ENCODE measurements around the gene RABGAP1L. TPM values are rescaled to one million over a fixed set of nuclear protein-coding genes. Genes with fewer than 3 reads are reported as not detected.
A peak's percentile ranks its signal among the peaks of the same experiment; 100 is the strongest.

RABGAP1L gene
- polyA plus RNA-seq, 4 donors = 20.6 to 53.9 (median 25.1) TPM

DNA sequence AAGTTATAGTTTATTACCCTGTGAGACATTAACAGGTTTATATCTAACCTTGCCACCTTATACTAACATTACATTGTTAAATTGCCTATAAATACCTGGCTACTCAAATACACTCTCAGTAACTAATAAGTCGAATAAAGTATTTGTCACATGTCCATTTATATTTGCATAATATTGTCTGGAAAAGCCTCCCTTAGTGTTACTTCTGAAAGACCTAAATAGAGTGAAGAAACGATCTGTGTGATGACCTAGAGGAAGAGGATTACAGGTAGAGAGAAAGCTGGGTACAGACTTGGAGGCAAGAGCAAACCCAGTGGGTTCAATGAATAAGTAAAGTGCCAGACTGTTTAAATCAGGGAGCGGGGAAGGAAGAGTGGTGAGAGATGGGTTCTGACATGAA lies 837.7 kb downstream of the RABGAP1L start:
- Histone ChIP-seq H3K36me3 (ENCODE audit: control insufficient read depth in 3 of 3, insufficient read depth in 2 of 3, low read depth in 1 of 3, low read length in 3 of 3) (peaks cover 0 to 2% (median 0%) of the 10 kb centered on the region in 3 donors), H3K4me1 (ENCODE audit: control insufficient read depth in 3 of 3, insufficient read depth in 2 of 3, low read depth in 1 of 3, low read length in 2 of 3) (peaks cover 0 to 34% (median 2%) of the 10 kb centered on the region in 3 donors), H3K27me3 (ENCODE audit: control insufficient read depth in 3 of 3, insufficient read depth in 3 of 3, low read length in 3 of 3) (no peaks in the 10 kb centered on the region), H3K27ac (ENCODE audit: low read depth in 1 of 3, low read length in 2 of 3) (peak overlapping the region in 1 of 3 donors; percentile 94), H3K4me3 (ENCODE audit: low read depth in 1 of 3, low read length in 3 of 3) (no peak overlapping the region), H3K9me3 (ENCODE audit: control insufficient read depth in 2 of 2, insufficient read depth in 1 of 2, low read depth in 1 of 2, low read length in 1 of 2) (no peaks in the 10 kb centered on the region)
- FAIRE-seq = no peak
- peak; percentile 40 to 55 for DNase-seq
- 16 to 64% (median 43%) methylated on average over 3 of the region's 3 CpGs for WGBS, 3 donors

DNA sequence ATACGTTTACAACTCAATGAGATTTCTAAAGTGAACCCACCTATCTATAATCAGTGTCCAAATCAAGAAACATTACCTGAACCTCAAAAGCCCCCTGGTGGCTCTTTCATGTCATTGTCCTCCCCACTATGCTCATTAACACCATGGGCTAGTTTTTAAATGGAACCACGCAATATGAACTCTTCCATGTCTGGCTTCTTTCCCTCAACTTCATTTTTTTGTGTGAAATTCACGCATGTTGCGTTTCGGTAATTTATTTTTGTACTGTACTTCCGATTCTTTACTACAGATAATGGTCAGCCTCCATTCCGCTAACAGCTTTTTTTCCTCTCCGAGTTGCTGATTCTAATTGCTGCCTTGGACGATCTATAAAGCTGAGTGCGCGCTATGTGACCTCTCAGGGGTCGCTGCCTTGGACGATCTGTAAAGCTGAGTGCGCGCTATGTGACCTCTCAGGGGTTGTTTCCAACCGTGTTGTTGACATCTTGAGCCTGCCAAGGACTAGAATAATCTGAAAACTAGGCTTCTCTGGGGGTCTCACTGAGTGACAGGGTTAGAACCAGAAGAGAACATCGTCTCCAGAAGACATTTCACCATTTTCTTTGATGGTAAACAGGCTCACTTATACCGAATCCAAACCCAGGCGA lies 839.4 kb downstream of the RABGAP1L start:
- FAIRE-seq (no peak), DNase-seq (peak; percentile 66 to 80)
- Histone ChIP-seq H3K27me3 (ENCODE audit: control insufficient read depth in 3 of 3, insufficient read depth in 3 of 3, low read length in 3 of 3) (no peaks in the 10 kb centered on the region), H3K9me3 (ENCODE audit: control insufficient read depth in 2 of 2, insufficient read depth in 1 of 2, low read depth in 1 of 2, low read length in 1 of 2) (no peaks in the 10 kb centered on the region), H3K36me3 (ENCODE audit: control insufficient read depth in 3 of 3, insufficient read depth in 2 of 3, low read depth in 1 of 3, low read length in 3 of 3) (no peaks in the 10 kb centered on the region), H3K4me1 (ENCODE audit: control insufficient read depth in 3 of 3, insufficient read depth in 2 of 3, low read depth in 1 of 3, low read length in 2 of 3) (peaks cover 0 to 34% (median 2%) of the 10 kb centered on the region in 3 donors), H3K27ac (ENCODE audit: low read depth in 1 of 3, low read length in 2 of 3) (peak overlapping the region; percentile 88 to 95 (median 94)), H3K4me3 (ENCODE audit: low read depth in 1 of 3, low read length in 3 of 3) (peak overlapping the region in 2 of 3 donors; percentile 49 to 74)
- WGBS, 3 donors = 13 to 25% (median 25%) methylated on average over 19 of the region's 19 CpGs

- 0 to 1% (median 0%) methylated on average over 55 to 58 of the region's 58 CpGs for WGBS, 3 donors
- Histone ChIP-seq H3K4me3 (ENCODE audit: low read depth in 1 of 3, low read length in 3 of 3) (peak overlapping the region; percentile 5 to 90 (median 71)), H3K27ac (ENCODE audit: low read depth in 1 of 3, low read length in 2 of 3) (peak overlapping the region; percentile 88 to 95 (median 94)), H3K9me3 (ENCODE audit: control insufficient read depth in 2 of 2, insufficient read depth in 1 of 2, low read depth in 1 of 2, low read length in 1 of 2) (no peaks in the 10 kb centered on the region), H3K36me3 (ENCODE audit: control insufficient read depth in 3 of 3, insufficient read depth in 2 of 3, low read depth in 1 of 3, low read length in 3 of 3) (no peaks in the 10 kb centered on the region), H3K4me1 (ENCODE audit: control insufficient read depth in 3 of 3, insufficient read depth in 2 of 3, low read depth in 1 of 3, low read length in 2 of 3) (peaks cover 0 to 34% (median 2%) of the 10 kb centered on the region in 3 donors), H3K27me3 (ENCODE audit: control insufficient read depth in 3 of 3, insufficient read depth in 3 of 3, low read length in 3 of 3) (no peaks in the 10 kb centered on the region)
- FAIRE-seq (no peak), DNase-seq (peak; percentile 99 to 100)
Measured at GRCh38 chr1:174999216-174999935, 840.1 kb downstream of the RABGAP1L start.

GRCh38 chr1:174999936-175000696 lies 840.8 kb downstream of the RABGAP1L start, which contains the start of gene CACYBP:
Gene CACYBP, plus strand, starts transcription at chr1:174999947. Its CDS starts 234 bp downstream, at chr1:175000181.
- H3K27ac ChIP-seq (ENCODE audit: low read depth in 1 of 3, low read length in 2 of 3) = peak within 1 kb of the TSS; percentile 88 to 95 (median 94)

GRCh38 chr1:175000697-175001187 lies 841.4 kb downstream of the RABGAP1L start:
- Histone ChIP-seq H3K4me1 (ENCODE audit: control insufficient read depth in 3 of 3, insufficient read depth in 2 of 3, low read depth in 1 of 3, low read length in 2 of 3) (peaks cover 0 to 23% (median 2%) of the 10 kb centered on the region in 3 donors), H3K4me3 (ENCODE audit: low read depth in 1 of 3, low read length in 3 of 3) (peak overlapping the region; percentile 71 to 90 (median 84)), H3K27ac (ENCODE audit: low read depth in 1 of 3, low read length in 2 of 3) (peak overlapping the region in 2 of 3 donors; percentile 88 to 90), H3K9me3 (ENCODE audit: control insufficient read depth in 2 of 2, insufficient read depth in 1 of 2, low read depth in 1 of 2, low read length in 1 of 2) (no peaks in the 10 kb centered on the region), H3K36me3 (ENCODE audit: control insufficient read depth in 3 of 3, insufficient read depth in 2 of 3, low read depth in 1 of 3, low read length in 3 of 3) (peaks cover 0 to 5% (median 4%) of the 10 kb centered on the region in 3 donors), H3K27me3 (ENCODE audit: control insufficient read depth in 3 of 3, insufficient read depth in 3 of 3, low read length in 3 of 3) (no peaks in the 10 kb centered on the region)
- FAIRE-seq = no peak
- WGBS, 3 donors = 1 to 2% (median 1%) methylated on average over 5 of the region's 5 CpGs
- no peak for DNase-seq

More at GRCh38 chr1:174999936-175000696, 840.8 kb downstream of the RABGAP1L start, which contains the start of gene CACYBP:
- peak within 1 kb of the TSS; percentile 71 to 90 (median 84) for H3K4me3 ChIP-seq (ENCODE audit: low read depth in 1 of 3, low read length in 3 of 3)
- 0 to 1% (median 0%) methylated on average over 61 to 71 of the region's 71 CpGs for WGBS, 3 donors
- no peak for FAIRE-seq
- peaks cover 0 to under 1% (median 0%) of the 10 kb centered on the region in 3 donors for H3K36me3 ChIP-seq (ENCODE audit: control insufficient read depth in 3 of 3, insufficient read depth in 2 of 3, low read depth in 1 of 3, low read length in 3 of 3)
- H3K4me1 ChIP-seq (ENCODE audit: control insufficient read depth in 3 of 3, insufficient read depth in 2 of 3, low read depth in 1 of 3, low read length in 2 of 3) = peaks cover 0 to 29% (median 2%) of the 10 kb centered on the region in 3 donors
- peak in 1 of 2 donors; percentile 53 for DNase-seq
- H3K9me3 ChIP-seq (ENCODE audit: control insufficient read depth in 2 of 2, insufficient read depth in 1 of 2, low read depth in 1 of 2, low read length in 1 of 2) = no peaks in the 10 kb centered on the region
- H3K27me3 ChIP-seq (ENCODE audit: control insufficient read depth in 3 of 3, insufficient read depth in 3 of 3, low read length in 3 of 3) = no peaks in the 10 kb centered on the region

DNA sequence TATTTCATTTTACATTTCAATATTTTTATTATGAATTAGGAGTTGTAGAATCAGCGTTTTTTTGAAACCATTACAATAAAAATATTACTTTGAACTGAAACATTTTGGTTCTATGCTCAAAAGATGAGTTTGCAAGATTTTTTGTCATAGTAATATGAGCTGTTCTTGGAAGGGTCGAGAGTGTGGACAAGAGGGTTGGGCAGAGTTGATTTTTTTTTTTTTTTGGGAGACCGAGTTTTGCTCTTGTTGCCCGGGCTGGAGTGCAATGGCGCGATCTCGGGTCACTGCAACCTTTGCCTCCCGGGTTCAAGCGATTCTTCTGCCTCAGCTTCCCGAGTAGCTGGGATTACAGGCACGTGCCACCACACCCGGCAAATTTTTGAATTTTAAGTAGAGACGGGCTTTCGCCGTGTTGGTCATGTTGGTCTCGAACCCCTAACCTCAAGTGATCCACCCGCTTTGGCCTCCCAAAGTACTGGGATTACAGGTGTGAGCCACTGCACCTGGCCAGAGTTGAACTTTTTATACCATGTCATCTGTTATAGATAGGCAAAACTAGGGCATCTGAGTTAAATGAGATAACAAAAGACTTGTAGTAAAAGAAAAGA lies 843.7 kb downstream of the RABGAP1L start:
- no peak overlapping the region for H3K27ac ChIP-seq (ENCODE audit: low read depth in 1 of 3, low read length in 2 of 3)
- no peaks in the 10 kb centered on the region for H3K27me3 ChIP-seq (ENCODE audit: control insufficient read depth in 3 of 3, insufficient read depth in 3 of 3, low read length in 3 of 3)
- no peaks in the 10 kb centered on the region for H3K9me3 ChIP-seq (ENCODE audit: control insufficient read depth in 2 of 2, insufficient read depth in 1 of 2, low read depth in 1 of 2, low read length in 1 of 2)
- no peak overlapping the region for H3K4me3 ChIP-seq (ENCODE audit: low read depth in 1 of 3, low read length in 3 of 3)
- peaks cover 0 to 8% (median 0%) of the 10 kb centered on the region in 3 donors for H3K4me1 ChIP-seq (ENCODE audit: control insufficient read depth in 3 of 3, insufficient read depth in 2 of 3, low read depth in 1 of 3, low read length in 2 of 3)
- 82 to 90% (median 89%) methylated on average over 17 of the region's 17 CpGs for WGBS, 3 donors
- H3K36me3 ChIP-seq (ENCODE audit: control insufficient read depth in 3 of 3, insufficient read depth in 2 of 3, low read depth in 1 of 3, low read length in 3 of 3) = peaks cover under 1 to 7% (median 6%) of the 10 kb centered on the region in 3 donors
- no peak for DNase-seq
- no peak for FAIRE-seq

GRCh38 chr1:175003521-175003920 lies 844.2 kb downstream of the RABGAP1L start:
- FAIRE-seq (no peak), DNase-seq (no peak)
- Histone ChIP-seq H3K4me3 (ENCODE audit: low read depth in 1 of 3, low read length in 3 of 3) (no peak overlapping the region), H3K27ac (ENCODE audit: low read depth in 1 of 3, low read length in 2 of 3) (no peak overlapping the region), H3K4me1 (ENCODE audit: control insufficient read depth in 3 of 3, insufficient read depth in 2 of 3, low read depth in 1 of 3, low read length in 2 of 3) (peaks cover 0 to 3% (median 0%) of the 10 kb centered on the region in 3 donors), H3K9me3 (ENCODE audit: control insufficient read depth in 2 of 2, insufficient read depth in 1 of 2, low read depth in 1 of 2, low read length in 1 of 2) (no peaks in the 10 kb centered on the region), H3K27me3 (ENCODE audit: control insufficient read depth in 3 of 3, insufficient read depth in 3 of 3, low read length in 3 of 3) (no peaks in the 10 kb centered on the region), H3K36me3 (ENCODE audit: control insufficient read depth in 3 of 3, insufficient read depth in 2 of 3, low read depth in 1 of 3, low read length in 3 of 3) (peaks cover 2 to 8% (median 7%) of the 10 kb centered on the region in 3 donors)
- 34 to 49% (median 42%) methylated on average over 2 of the region's 2 CpGs for WGBS, 3 donors
